RWPE1 (cell line): ENCODE results near the gene RPP25.

Experiments
- CTCF ChIA-PET: fragments of 350-600 bp; sonication (Branson Sonifier 250); formaldehyde crosslinking; extraction: SDS; loops from one replicate; lab custom pipeline; 2021; lab: Yijun Ruan, JAX
- POLR2A ChIA-PET: fragments of 400-600 bp; formaldehyde crosslinking; extraction: SDS; loops from one replicate; lab custom pipeline; 2020; ENCODE audit warnings: antibody characterized with exemption; ENCODE audit not compliant: low non-redundant PET; lab: Yijun Ruan, JAX
- DNase-seq: peaks from one replicate; pipeline ENCODE4 v3.0.0; 2012; ENCODE audit warnings: low spot score
- H3K27ac ChIP-seq: fragments of 450-650 bp; 2 replicates; pipeline ENCODE4 v1.5.1; 2017
- CTCF ChIP-seq: fragments of 450-650 bp; conservative IDR thresholded peaks from 2 replicates; pipeline ENCODE4 v1.5.1; 2017; ENCODE audit warnings: low read depth, mild to moderate bottlenecking

RPP25 gene

GRCh38 chr15:74957476-74958035 is 984 bp upstream of the RPP25 start:
- peak overlapping the region; percentile 93 for H3K27ac ChIP-seq
- POLR2A ChIA-PET: interaction anchor here (0.5 to 1.2 kb wide), 2 partner anchors 10 to 1043 kb away, joined by 4 read pairs; no protein-coding TSS in a partner anchor
- CTCF ChIA-PET: interaction anchor here (0.5 to 1.4 kb wide), 4 partner anchors 13 to 780 kb away, joined by 3 to 13 read pairs (median 4); no protein-coding TSS in a partner anchor
- no peak for TF ChIP-seq CTCF
- no peak for DNase-seq

GRCh38 chr15:74955796-74956647 is 550 bp downstream of the RPP25 start:
- TF ChIP-seq CTCF: peak; percentile 69
- H3K27ac ChIP-seq: peak overlapping the region; percentile 93
- ChIA-PET CTCF (interaction anchor here (0.6 to 1.4 kb wide), 3 partner anchors 15 to 139 kb away, joined by 3 to 5 read pairs (median 3); no protein-coding TSS in a partner anchor), POLR2A (interaction anchor here (0.9 to 1.2 kb wide), 3 partner anchors 11 to 145 kb away, joined by 3 to 4 read pairs (median 3); no protein-coding TSS in a partner anchor)
- peak; percentile 59 for DNase-seq

GRCh38 chr15:74955017-74955416 is 1.6 kb downstream of the RPP25 start:
- peak overlapping the region; percentile 93 for H3K27ac ChIP-seq
- no peak for TF ChIP-seq CTCF
- DNase-seq: no peak
- ChIA-PET CTCF (interaction anchor here (0.8 to 1.0 kb wide), 2 partner anchors 184 to 247 kb away, joined by 3 read pairs; partner anchors contain the start of gene C15orf39), POLR2A (no interaction called here)

GRCh38 chr15:74954515-74954914 is 2.1 kb downstream of the RPP25 start:
- CTCF ChIA-PET: interaction anchor here (0.8 to 1.0 kb wide), 3 partner anchors 75 to 247 kb away, joined by 3 to 4 read pairs (median 3); partner anchors contain the start of gene C15orf39
- no peak for DNase-seq
- POLR2A ChIA-PET: interaction anchor here (0.7 to 0.9 kb wide), 2 partner anchors 20 to 69 kb away, joined by 3 to 5 read pairs; partner anchors contain the start of gene PPCDC
- TF ChIP-seq CTCF: no peak
- peak overlapping the region; percentile 93 for H3K27ac ChIP-seq

- H3K27ac ChIP-seq: peak overlapping the region; percentile 63
- POLR2A ChIA-PET: interaction anchor here (0.5 kb wide), 1 partner anchor 80 kb away, joined by 5 read pairs; no protein-coding TSS in a partner anchor
- no peak for TF ChIP-seq CTCF
- CTCF ChIA-PET: interaction anchor here (0.5 to 3.1 kb wide), 27 partner anchors 9 to 329 kb away, joined by 3 to 38 read pairs (median 4); partner anchors contain the start of genes COX5A and SCAMP5
- DNase-seq: no peak
Observed at GRCh38 chr15:74951006-74951405, 5.6 kb downstream of the RPP25 start.
